ENCODE data around the gene MOSPD3. TPM values are rescaled to one million over a fixed set of nuclear protein-coding genes. Genes with fewer than 3 reads are reported as not detected.

Gene MOSPD3
- total RNA-seq, 1 experiment from 2014 or later = 16.7 TPM

DNA sequence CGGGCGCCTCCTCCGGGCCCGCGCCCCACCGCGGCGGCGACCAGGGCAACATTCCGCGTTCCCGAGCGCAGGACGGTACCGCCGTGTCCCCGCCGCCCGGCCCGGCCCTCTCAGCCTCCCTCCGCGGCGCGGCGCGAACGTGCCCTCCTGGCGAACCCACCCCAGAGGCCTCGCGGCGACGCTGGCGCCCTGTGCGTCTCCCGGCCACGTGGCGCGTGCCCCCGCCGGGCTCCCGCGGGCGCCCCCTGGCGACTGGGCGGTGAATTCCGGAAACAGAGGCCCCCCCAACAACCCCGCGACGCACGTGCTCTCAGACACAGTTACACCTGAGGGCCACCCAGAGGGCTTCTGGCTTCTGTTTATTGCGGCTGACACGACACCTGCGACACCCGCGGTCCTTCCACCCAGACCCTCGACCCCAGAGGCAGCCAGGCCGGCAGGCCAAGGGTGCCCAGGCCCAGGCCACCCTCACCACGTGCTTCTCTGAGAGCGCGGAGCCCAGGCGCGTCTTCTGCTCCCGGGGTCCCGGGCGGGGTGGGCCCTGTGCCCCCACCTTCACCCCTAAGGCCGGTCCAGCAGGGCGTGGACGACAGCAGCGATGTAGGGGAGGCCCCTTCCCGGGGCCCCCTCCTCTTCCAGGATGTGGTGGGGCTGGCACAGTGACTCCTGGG, 38.5 kb upstream of the MOSPD3 start, which contains the start of gene SAP25:
Gene SAP25, minus strand, starts transcription at position 210 of the 671 bp plus-strand sequence. Its CDS starts 158 bp downstream, at position 52.
- H3K79me1 ChIP-seq (ENCODE audit: insufficient read depth, low read depth, low read length, poor library complexity, severe bottlenecking) = no peaks in the 10 kb centered on the region

More for the DNA sequence above, 38.5 kb upstream of the MOSPD3 start, which contains the start of gene SAP25:
- TF ChIP-seq, protein P1, sequence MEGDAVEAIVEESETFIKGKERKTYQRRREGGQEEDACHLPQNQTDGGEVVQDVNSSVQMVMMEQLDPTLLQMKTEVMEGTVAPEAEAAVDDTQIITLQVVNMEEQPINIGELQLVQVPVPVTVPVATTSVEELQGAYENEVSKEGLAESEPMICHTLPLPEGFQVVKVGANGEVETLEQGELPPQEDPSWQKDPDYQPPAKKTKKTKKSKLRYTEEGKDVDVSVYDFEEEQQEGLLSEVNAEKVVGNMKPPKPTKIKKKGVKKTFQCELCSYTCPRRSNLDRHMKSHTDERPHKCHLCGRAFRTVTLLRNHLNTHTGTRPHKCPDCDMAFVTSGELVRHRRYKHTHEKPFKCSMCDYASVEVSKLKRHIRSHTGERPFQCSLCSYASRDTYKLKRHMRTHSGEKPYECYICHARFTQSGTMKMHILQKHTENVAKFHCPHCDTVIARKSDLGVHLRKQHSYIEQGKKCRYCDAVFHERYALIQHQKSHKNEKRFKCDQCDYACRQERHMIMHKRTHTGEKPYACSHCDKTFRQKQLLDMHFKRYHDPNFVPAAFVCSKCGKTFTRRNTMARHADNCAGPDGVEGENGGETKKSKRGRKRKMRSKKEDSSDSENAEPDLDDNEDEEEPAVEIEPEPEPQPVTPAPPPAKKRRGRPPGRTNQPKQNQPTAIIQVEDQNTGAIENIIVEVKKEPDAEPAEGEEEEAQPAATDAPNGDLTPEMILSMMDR (conservative IDR thresholded peaks at IDR 0.05) = peak; percentile 59
- Histone ChIP-seq H2BK12ac (ENCODE audit: insufficient read length, low read depth, low read length) (no peak within 1 kb of the TSS), H3K4me2 (ENCODE audit: insufficient read depth, insufficient read length, low read length) (no peak within 1 kb of the TSS), H3K14ac (ENCODE audit: insufficient read depth, low read length) (no peak within 1 kb of the TSS; the same call in 1 of the 2 replicates), H4K20me1 (ENCODE audit: control insufficient read depth, insufficient read depth, insufficient read length) (no peaks in the 10 kb centered on the region), H2BK120ac (ENCODE audit: low read depth, low read length, poor library complexity, severe bottlenecking) (no peak within 1 kb of the TSS), H4K91ac (ENCODE audit: insufficient read length, low read depth, low read length) (no peak within 1 kb of the TSS), H3K4ac (ENCODE audit: low read depth, low read length) (no peak within 1 kb of the TSS), H3K4me1 (ENCODE audit: insufficient read depth, low read length) (peaks cover 5% of the 10 kb centered on the region; the same call in 1 of the 2 replicates), H2AFZ (ENCODE audit: low read length) (no peak within 1 kb of the TSS), H3K27me3 (ENCODE audit: insufficient read depth, low read length) (no peaks in the 10 kb centered on the region), H2AK5ac (ENCODE audit: insufficient read length, low read length) (no peak within 1 kb of the TSS), H3K27ac (ENCODE audit: insufficient read length, low read depth, low read length) (no peak within 1 kb of the TSS), H3K23me2 (ENCODE audit: insufficient read length, low read depth, low read length, poor library complexity, severe bottlenecking) (peaks cover 9% of the 10 kb centered on the region), H2BK5ac (ENCODE audit: insufficient read length, low read length) (no peak within 1 kb of the TSS), H3K9ac (ENCODE audit: extremely low read depth, insufficient read length, low read length) (no peak within 1 kb of the TSS), H3T11ph (ENCODE audit: low read length) (no peak within 1 kb of the TSS), H3K9me3 (ENCODE audit: control insufficient read depth, low read depth, low read length) (no peaks in the 10 kb centered on the region), H4K5ac (ENCODE audit: insufficient read length, low read depth, low read length) (no peak within 1 kb of the TSS), H2BK20ac (ENCODE audit: low read depth, low read length, poor library complexity, severe bottlenecking) (no peak within 1 kb of the TSS), H2BK15ac (ENCODE audit: low read depth, low read length) (no peak within 1 kb of the TSS), H3K23ac (ENCODE audit: insufficient read length, low read depth, low read length) (no peak within 1 kb of the TSS), H3K79me2 (ENCODE audit: insufficient read depth, low read length) (no peaks in the 10 kb centered on the region), H3K18ac (ENCODE audit: insufficient read length, low read depth, low read length) (no peak within 1 kb of the TSS), H3K56ac (ENCODE audit: insufficient read length, low read depth, low read length) (no peak within 1 kb of the TSS), H4K8ac (replicated peaks; ENCODE audit: insufficient read length, low read depth, low read length) (no peak within 1 kb of the TSS)
- H3K36me3 Mint-ChIP-seq (ENCODE audit: insufficient read depth in 1 of 3, low read depth in 3 of 3) = peaks cover 7 to 24% (median 21%) of the 10 kb centered on the region in 3 experiments; a peak in 6 of 7 replicates
- no peak within 1 kb of the TSS for H3K4me3 Mint-ChIP-seq
- no peak within 1 kb of the TSS for H3K27ac Mint-ChIP-seq
- H3K9me3 Mint-ChIP-seq = peaks cover 0 to under 1% of the 10 kb centered on the region in 2 experiments; a peak in 1 of 5 replicates
- WGBS (ENCODE audit: extremely low coverage, insufficient read length, low lambda C conversion rate) = no CpG with 5 or more reads among the region's 70 CpGs
- peak; percentile 70 for DNase-seq
- H3K4me1 Mint-ChIP-seq = peaks cover 21 to 25% of the 10 kb centered on the region in 2 experiments
- H3K27me3 Mint-ChIP-seq (ENCODE audit: low read depth) = peaks cover 5% of the 10 kb centered on the region
